Panc1 (cell line): ENCODE results near the gene RRP7A. TPM values are rescaled to one million over a fixed set of nuclear protein-coding genes. Genes with fewer than 3 reads are reported as not detected.

Source experiments
- ATAC-seq: fragments of 200-7000 bp; cut with Tn5 transposase; 2 replicates; pipeline ENCODE4 v1.9.1; 2020; ENCODE audit warnings: mild to moderate bottlenecking, moderate library complexity
- BruUV-seq: library from RNA; stranded (reverse); fragments of 400-500 nt; replicated peaks from 2 replicates; lab custom pipeline; 2021; lab: Mats Ljungman, UMichigan
- CTCF ChIA-PET: fragments of 300-600 bp; sonication (Branson Sonifier 250); formaldehyde crosslinking; loops from one replicate; lab custom pipeline; 2022; ENCODE audit warnings: antibody characterized with exemption; lab: Charles Lee
- POLR2A ChIA-PET: fragments of 300-600 bp; sonication (Branson Sonifier 250); formaldehyde crosslinking; loops from one replicate; lab custom pipeline; 2022; ENCODE audit warnings: antibody characterized with exemption; lab: Charles Lee
- DNase-seq: peaks from one replicate; pipeline ENCODE4 v3.0.0-alpha.2; 2010; ENCODE audit warnings: low read depth, low spot score
- H3K27ac ChIP-seq: 2 replicates; pipeline ENCODE4 v1.5.1; 2011; ENCODE audit warnings: mild to moderate bottlenecking, low read length, inconsistent platforms
- H3K27me3 ChIP-seq: fragments of 200-500 bp; sonication (Bioruptor generic); 2 replicates; pipeline ENCODE4 v1.6.0; 2014; ENCODE audit warnings: low read length, inconsistent platforms; ENCODE audit not compliant: control insufficient read depth, insufficient read depth
- H3K36me3 ChIP-seq: fragments of 200-500 bp; sonication (Bioruptor generic); 2 replicates; pipeline ENCODE4 v1.5.1; 2014; ENCODE audit warnings: inconsistent platforms, mild to moderate bottlenecking, low read length, moderate library complexity; ENCODE audit not compliant: control insufficient read depth, insufficient read depth
- H3K4me1 ChIP-seq: 2 replicates; pipeline ENCODE4 v1.5.1; 2011; ENCODE audit warnings: inconsistent platforms, mild to moderate bottlenecking, low read length, moderate library complexity; ENCODE audit not compliant: control insufficient read depth, insufficient read depth
- H3K4me3 ChIP-seq, 2 experiments: 2 replicates each; pipeline ENCODE4 v1.5.1; 2011 to 2012; ENCODE audit warnings: low read depth in 2 of 2, low read length in 2 of 2, mild to moderate bottlenecking in 2 of 2, inconsistent platforms in 1 of 2, moderate library complexity in 1 of 2
- H3K9me3 ChIP-seq: fragments of 200-500 bp; sonication (Bioruptor generic); 2 replicates; pipeline ENCODE4 v1.5.1; 2014; ENCODE audit warnings: low read depth, mild to moderate bottlenecking, inconsistent platforms, low read length, moderate library complexity; ENCODE audit not compliant: control insufficient read depth, insufficient read depth
- POLR2AphosphoS5 ChIP-seq: IDR thresholded peaks from 2 replicates; pipeline ENCODE4 v1.6.1; 2012; ENCODE audit warnings: mild to moderate bottlenecking, low read depth, low read length, moderate library complexity
- SIN3A ChIP-seq: IDR thresholded peaks from 2 replicates; pipeline ENCODE4 v1.6.1; 2012; ENCODE audit warnings: low read depth, mild to moderate bottlenecking, low read length, moderate library complexity, borderline replicate concordance; ENCODE audit not compliant: insufficient read depth
- TCF7L2 ChIP-seq: IDR thresholded peaks from 2 replicates; pipeline ENCODE4 v1.6.1; 2011; ENCODE audit warnings: mild to moderate bottlenecking, low read depth, low read length, inconsistent platforms
- in situ Hi-C: cut with HindIII; loops from 2 replicates; pipeline ENCODE4 v1.10.0; 2016; ENCODE audit warnings: low sequenced_read_pairs, low pct_unique_long_range_greater_than_20kb
- intact Hi-C: fragments of 100-400 bp; cut with micrococcal nuclease; formaldehyde crosslinking; loops from one replicate; pipeline ENCODE4 v1.10.0; 2022; ENCODE audit not compliant: unreplicated experiment
- total RNA-seq: library from RNA; stranded (reverse); gene quantifications from one replicate; pipeline ENCODE4 v1.2.1, GENCODE V29; 2021; ENCODE audit not compliant: unreplicated experiment
- TF ChIP-seq, protein P1 (sequence below): fragments of 450-650 bp; IDR thresholded peaks from 2 replicates; pipeline ENCODE4 v1.5.1; 2017; ENCODE audit warnings: mild to moderate bottlenecking
- TF ChIP-seq, protein P2 (sequence below), 2 experiments: IDR thresholded peaks; 2 replicates each; pipeline ENCODE4 v1.6.1; 2011 to 2012; ENCODE audit warnings: low read depth in 2 of 2, control low read depth in 1 of 2, low read length in 1 of 2, mild to moderate bottlenecking in 1 of 2, moderate library complexity in 1 of 2; ENCODE audit not compliant: insufficient read depth in 1 of 2

RRP7A gene
- total RNA-seq, 1 experiment from 2014 or later = 29.8 TPM

DNA sequence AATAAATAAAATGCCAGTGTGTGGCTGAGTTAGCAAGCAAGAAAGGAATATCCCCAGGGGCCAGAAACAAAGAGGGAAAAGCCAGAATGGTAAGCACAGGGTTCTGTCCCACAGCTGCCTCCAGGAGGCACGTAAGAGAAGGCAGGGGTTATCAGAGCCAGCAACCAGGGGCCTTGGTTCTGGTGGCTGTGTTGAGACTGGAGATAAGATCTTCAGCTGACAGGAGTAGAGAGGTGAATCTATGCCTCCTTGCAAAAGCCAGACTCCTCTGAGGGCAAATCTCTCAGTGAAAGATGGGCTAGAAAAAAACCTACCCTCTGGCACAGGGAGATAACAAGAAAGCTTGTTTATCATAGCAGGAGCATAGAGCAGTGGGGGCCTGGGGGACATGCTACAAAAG lies 57.6 kb downstream of the RRP7A start:
- Histone ChIP-seq H3K4me1 (no peaks in the 10 kb centered on the region), H3K36me3 (no peaks in the 10 kb centered on the region), H3K27me3 (0 out of 2 replicates have a peak, but pooled peaks cover 2% of the 10 kb centered on the region), H3K27ac (no peak overlapping the region), H3K4me3 (no peak overlapping the region), H3K9me3 (no peaks in the 10 kb centered on the region)
- peak; percentile 65; the same call in 1 of the 2 replicates for ATAC-seq
- in situ Hi-C loops = no loop called here
- BruUV-seq = no TSS peak
- ChIA-PET POLR2A (no interaction called here), CTCF (no interaction called here)
- TF ChIP-seq, protein P1, sequence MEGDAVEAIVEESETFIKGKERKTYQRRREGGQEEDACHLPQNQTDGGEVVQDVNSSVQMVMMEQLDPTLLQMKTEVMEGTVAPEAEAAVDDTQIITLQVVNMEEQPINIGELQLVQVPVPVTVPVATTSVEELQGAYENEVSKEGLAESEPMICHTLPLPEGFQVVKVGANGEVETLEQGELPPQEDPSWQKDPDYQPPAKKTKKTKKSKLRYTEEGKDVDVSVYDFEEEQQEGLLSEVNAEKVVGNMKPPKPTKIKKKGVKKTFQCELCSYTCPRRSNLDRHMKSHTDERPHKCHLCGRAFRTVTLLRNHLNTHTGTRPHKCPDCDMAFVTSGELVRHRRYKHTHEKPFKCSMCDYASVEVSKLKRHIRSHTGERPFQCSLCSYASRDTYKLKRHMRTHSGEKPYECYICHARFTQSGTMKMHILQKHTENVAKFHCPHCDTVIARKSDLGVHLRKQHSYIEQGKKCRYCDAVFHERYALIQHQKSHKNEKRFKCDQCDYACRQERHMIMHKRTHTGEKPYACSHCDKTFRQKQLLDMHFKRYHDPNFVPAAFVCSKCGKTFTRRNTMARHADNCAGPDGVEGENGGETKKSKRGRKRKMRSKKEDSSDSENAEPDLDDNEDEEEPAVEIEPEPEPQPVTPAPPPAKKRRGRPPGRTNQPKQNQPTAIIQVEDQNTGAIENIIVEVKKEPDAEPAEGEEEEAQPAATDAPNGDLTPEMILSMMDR = no peak
- no peak for TF ChIP-seq SIN3A
- intact Hi-C loops = no loop called here
- no peak for DNase-seq

DNA sequence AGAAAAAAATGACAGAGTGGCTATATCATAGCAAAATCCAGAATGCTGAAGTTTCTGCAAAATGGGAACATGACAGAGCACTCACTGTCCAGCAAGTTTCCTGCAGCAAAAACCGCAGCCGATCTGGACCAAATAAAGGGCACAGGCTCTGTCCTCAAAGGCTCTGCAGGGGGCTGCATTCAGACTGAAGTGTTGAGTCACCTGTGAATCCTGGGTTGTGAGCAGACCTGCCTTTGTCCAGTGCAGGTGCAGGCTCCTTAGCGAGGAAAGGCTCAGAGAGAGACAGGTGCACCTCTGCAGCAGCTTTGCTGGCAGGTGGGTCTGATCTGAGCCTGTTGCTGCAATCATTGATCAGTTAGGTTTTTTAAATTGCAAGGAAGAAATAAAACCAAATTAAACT lies 58.1 kb downstream of the RRP7A start:
- no TSS peak for BruUV-seq
- POLR2A ChIA-PET = no interaction called here
- in situ Hi-C loops = no loop called here
- intact Hi-C loops = no loop called here
- Histone ChIP-seq H3K4me1 (no peaks in the 10 kb centered on the region), H3K9me3 (no peaks in the 10 kb centered on the region), H3K36me3 (no peaks in the 10 kb centered on the region), H3K27ac (no peak overlapping the region), H3K4me3 (no peak overlapping the region), H3K27me3 (peaks cover 2% of the 10 kb centered on the region; the same call in 1 of the 2 replicates)
- TF ChIP-seq, protein P1 = no peak
- TF ChIP-seq SIN3A = no peak
- TF ChIP-seq, protein P2, sequence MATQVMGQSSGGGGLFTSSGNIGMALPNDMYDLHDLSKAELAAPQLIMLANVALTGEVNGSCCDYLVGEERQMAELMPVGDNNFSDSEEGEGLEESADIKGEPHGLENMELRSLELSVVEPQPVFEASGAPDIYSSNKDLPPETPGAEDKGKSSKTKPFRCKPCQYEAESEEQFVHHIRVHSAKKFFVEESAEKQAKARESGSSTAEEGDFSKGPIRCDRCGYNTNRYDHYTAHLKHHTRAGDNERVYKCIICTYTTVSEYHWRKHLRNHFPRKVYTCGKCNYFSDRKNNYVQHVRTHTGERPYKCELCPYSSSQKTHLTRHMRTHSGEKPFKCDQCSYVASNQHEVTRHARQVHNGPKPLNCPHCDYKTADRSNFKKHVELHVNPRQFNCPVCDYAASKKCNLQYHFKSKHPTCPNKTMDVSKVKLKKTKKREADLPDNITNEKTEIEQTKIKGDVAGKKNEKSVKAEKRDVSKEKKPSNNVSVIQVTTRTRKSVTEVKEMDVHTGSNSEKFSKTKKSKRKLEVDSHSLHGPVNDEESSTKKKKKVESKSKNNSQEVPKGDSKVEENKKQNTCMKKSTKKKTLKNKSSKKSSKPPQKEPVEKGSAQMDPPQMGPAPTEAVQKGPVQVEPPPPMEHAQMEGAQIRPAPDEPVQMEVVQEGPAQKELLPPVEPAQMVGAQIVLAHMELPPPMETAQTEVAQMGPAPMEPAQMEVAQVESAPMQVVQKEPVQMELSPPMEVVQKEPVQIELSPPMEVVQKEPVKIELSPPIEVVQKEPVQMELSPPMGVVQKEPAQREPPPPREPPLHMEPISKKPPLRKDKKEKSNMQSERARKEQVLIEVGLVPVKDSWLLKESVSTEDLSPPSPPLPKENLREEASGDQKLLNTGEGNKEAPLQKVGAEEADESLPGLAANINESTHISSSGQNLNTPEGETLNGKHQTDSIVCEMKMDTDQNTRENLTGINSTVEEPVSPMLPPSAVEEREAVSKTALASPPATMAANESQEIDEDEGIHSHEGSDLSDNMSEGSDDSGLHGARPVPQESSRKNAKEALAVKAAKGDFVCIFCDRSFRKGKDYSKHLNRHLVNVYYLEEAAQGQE (IDR thresholded peaks at IDR 0.05; ENCODE audit: insufficient read depth in 1 of 2, low read depth in 2 of 2, low read length in 1 of 2) = no peak
- no peak for TF ChIP-seq POLR2AphosphoS5
- TF ChIP-seq TCF7L2 = no peak
- no peak for DNase-seq
- CTCF ChIA-PET = no interaction called here
- peak; percentile 21; the same call in 1 of the 2 replicates for ATAC-seq

Other genes with a start within 250 kb of the RRP7A start
- 79.8 TPM for gene TCF20, start 249.1 kb downstream of the RRP7A start, total RNA-seq
- gene NFAM1, start 87.4 kb downstream of the RRP7A start, total RNA-seq = 0.41 TPM
- 1.6 TPM for gene SERHL2, start 34.2 kb upstream of the RRP7A start, total RNA-seq
- 46.6 TPM for gene POLDIP3, start 95.1 kb upstream of the RRP7A start, total RNA-seq
- gene ATP5MGL, start 120.8 kb upstream of the RRP7A start, total RNA-seq = 0.23 TPM
- gene CYB5R3, start 129.6 kb upstream of the RRP7A start, total RNA-seq = 102 TPM
- 6.9 TPM for gene A4GALT, start 201.1 kb upstream of the RRP7A start, total RNA-seq